SK-N-SH (cell line): ENCODE results near the gene NSMCE1. TPM values are rescaled to one million over a fixed set of nuclear protein-coding genes. Genes with fewer than 3 reads are reported as not detected.
A peak's percentile ranks its signal among the peaks of the same experiment; 100 is the strongest.

Source experiments
- CTCF ChIA-PET: fragments of 300-600, 350-600 bp; formaldehyde crosslinking; extraction: SDS; loops from one replicate; lab custom pipeline; 2021; lab: Yijun Ruan, JAX
- POLR2A ChIA-PET: fragments of 350-600 bp; sonication (Branson Sonifier 250); formaldehyde crosslinking; extraction: SDS; loops from one replicate; lab custom pipeline; 2020; ENCODE audit warnings: antibody characterized with exemption, inconsistent platforms; lab: Yijun Ruan, JAX
- DNase-seq: peaks from one replicate; pipeline ENCODE4 v3.0.0; 2012
- H2AFZ ChIP-seq: fragments of 200-600 bp; sonication (generic); 2 replicates; pipeline ENCODE4 v1.8.1; 2016; ENCODE audit warnings: antibody characterized with exemption, mild to moderate bottlenecking, low read depth
- H3F3A ChIP-seq: fragments of 200-600 bp; sonication (generic); replicated peaks from 2 replicates; pipeline ENCODE3; 2016; ENCODE audit warnings: antibody characterized with exemption, mild to moderate bottlenecking; ENCODE audit not compliant: insufficient read depth
- H3K27ac ChIP-seq, 2 experiments: fragments of 200-500 bp in 1 of 2; fragments of 200-600 bp in 1 of 2; sonication (Bioruptor generic) in 1 of 2; sonication (generic), shearing (Covaris generic) in 1 of 2; 2 replicates each; pipeline versions ENCODE4 v1.5.1 to v1.6.1; 2014 to 2016; ENCODE audit warnings: low read depth in 2 of 2, inconsistent platforms in 1 of 2, low read length in 1 of 2, mild to moderate bottlenecking in 1 of 2, mixed read lengths in 1 of 2
- H3K27me3 ChIP-seq: fragments of 200-600 bp; sonication (generic), shearing (Covaris generic); 2 replicates; pipeline ENCODE4 v1.6.1; 2016; ENCODE audit warnings: mixed run types; ENCODE audit not compliant: insufficient read depth
- H3K36me3 ChIP-seq, 2 experiments: fragments of 200-500 bp in 1 of 2; fragments of 200-600 bp in 1 of 2; sonication (Bioruptor generic) in 1 of 2; sonication (generic) in 1 of 2; replicated peaks in 1 of 2; 2 replicates each; pipeline versions ENCODE3 to v1.5.1; 2014 to 2016; ENCODE audit warnings: low read length in 1 of 2, mild to moderate bottlenecking in 1 of 2; ENCODE audit not compliant: insufficient read depth in 2 of 2, control insufficient read depth in 1 of 2
- H3K4me1 ChIP-seq, 2 experiments: fragments of 200-500 bp in 1 of 2; fragments of 200-600 bp in 1 of 2; sonication (Bioruptor generic) in 1 of 2; sonication (generic), shearing (Covaris generic) in 1 of 2; 2 replicates each; pipeline versions ENCODE4 v1.5.1 to v1.6.1; 2014 to 2016; ENCODE audit warnings: low read depth in 1 of 2, low read length in 1 of 2, mixed run types in 1 of 2; ENCODE audit not compliant: insufficient read depth in 2 of 2, control insufficient read depth in 1 of 2
- H3K4me2 ChIP-seq: fragments of 200-600 bp; sonication (generic), shearing (Covaris generic); 2 replicates; pipeline ENCODE4 v1.6.1; 2017; ENCODE audit warnings: mixed run types
- H3K4me3 ChIP-seq, 2 experiments: fragments of 200-500 bp in 1 of 2; fragments of 200-600 bp in 1 of 2; sonication (Bioruptor generic) in 1 of 2; sonication (generic), shearing (Covaris generic) in 1 of 2; 2 replicates each; pipeline versions ENCODE4 v1.5.1 to v1.8.1; 2014 to 2016; ENCODE audit warnings: low read depth in 2 of 2, inconsistent platforms in 1 of 2, low read length in 1 of 2, mild to moderate bottlenecking in 1 of 2, mixed read lengths in 1 of 2, moderate library complexity in 1 of 2
- H3K79me2 ChIP-seq: fragments of 200-600 bp; sonication (generic); 2 replicates; pipeline ENCODE4 v1.8.1; 2017; ENCODE audit warnings: mild to moderate bottlenecking; ENCODE audit not compliant: insufficient read depth
- H3K9ac ChIP-seq: fragments of 200-600 bp; sonication (generic); 2 replicates; pipeline ENCODE4 v1.6.1; 2017; ENCODE audit warnings: mixed run types
- H3K9me2 ChIP-seq: fragments of 200-600 bp; sonication (generic); 2 replicates; pipeline ENCODE4 v1.6.1; 2017; ENCODE audit warnings: mixed run types
- H3K9me3 ChIP-seq: fragments of 200-600 bp; sonication (generic); 2 replicates; pipeline ENCODE4 v1.6.1; 2017; ENCODE audit warnings: mixed run types, mild to moderate bottlenecking, moderate library complexity
- H4K20me1 ChIP-seq: fragments of 200-600 bp; sonication (generic); 2 replicates; pipeline ENCODE4 v1.6.1; 2017; ENCODE audit warnings: mild to moderate bottlenecking, mixed run types; ENCODE audit not compliant: insufficient read depth
- EP300 ChIP-seq, 2 experiments: IDR thresholded peaks; 2 replicates each; pipeline versions ENCODE4 v1.4.0 to v1.6.1; 2012; ENCODE audit warnings: borderline replicate concordance in 1 of 2, low read depth in 1 of 2, low read length in 1 of 2
- FOSL2 ChIP-seq: IDR thresholded peaks from 2 replicates; pipeline ENCODE4 v1.4.0; 2012; ENCODE audit warnings: low read depth, mild to moderate bottlenecking, moderate library complexity, borderline replicate concordance
- GATA2 ChIP-seq: sonication (generic); formaldehyde crosslinking; IDR thresholded peaks from 2 replicates; pipeline ENCODE4 v1.5.0; 2020; ENCODE audit warnings: mild to moderate bottlenecking, missing genetic modification reagents
- JUND ChIP-seq: IDR thresholded peaks from 2 replicates; pipeline ENCODE4 v1.4.0; 2012
- TCF12 ChIP-seq: IDR thresholded peaks from 2 replicates; pipeline ENCODE4 v1.4.0; 2012
- TEAD4 ChIP-seq: IDR thresholded peaks from 2 replicates; pipeline ENCODE4 v1.4.0; 2012; ENCODE audit warnings: mild to moderate bottlenecking, borderline replicate concordance; ENCODE audit not compliant: insufficient read depth
- WGBS: methylation state at CpG from one replicate; pipeline ENCODE4 v1.1.6; 2017; ENCODE audit warnings: low lambda C conversion rate; 5-methylcytosine and 5-hydroxymethylcytosine counted together
- polyA plus RNA-seq, 3 experiments: library from polyadenylated mRNA; depleted of rRNA; stranded (reverse); fragments of >200 nt; gene quantifications; 2 replicates each; pipeline ENCODE4 v1.2.3, GENCODE V29; 2012
- TF ChIP-seq, protein P1 (sequence below): IDR thresholded peaks from 2 replicates; pipeline ENCODE4 v1.4.0; 2012; ENCODE audit warnings: low read depth, borderline replicate concordance
- TF ChIP-seq, protein P2 (sequence below): IDR thresholded peaks from 2 replicates; pipeline ENCODE4 v1.4.0; 2012; ENCODE audit warnings: low read depth, borderline replicate concordance
- TF ChIP-seq, protein P3 (sequence below): IDR thresholded peaks from 2 replicates; pipeline ENCODE4 v1.4.0; 2012; ENCODE audit warnings: low read depth
- TF ChIP-seq, protein P4 (sequence below): IDR thresholded peaks from 2 replicates; pipeline ENCODE4; 2012

NSMCE1 gene
- polyA plus RNA-seq, 1 of the 3 experiments (the other 2 are of a cell fraction) = 39.8 TPM

DNA sequence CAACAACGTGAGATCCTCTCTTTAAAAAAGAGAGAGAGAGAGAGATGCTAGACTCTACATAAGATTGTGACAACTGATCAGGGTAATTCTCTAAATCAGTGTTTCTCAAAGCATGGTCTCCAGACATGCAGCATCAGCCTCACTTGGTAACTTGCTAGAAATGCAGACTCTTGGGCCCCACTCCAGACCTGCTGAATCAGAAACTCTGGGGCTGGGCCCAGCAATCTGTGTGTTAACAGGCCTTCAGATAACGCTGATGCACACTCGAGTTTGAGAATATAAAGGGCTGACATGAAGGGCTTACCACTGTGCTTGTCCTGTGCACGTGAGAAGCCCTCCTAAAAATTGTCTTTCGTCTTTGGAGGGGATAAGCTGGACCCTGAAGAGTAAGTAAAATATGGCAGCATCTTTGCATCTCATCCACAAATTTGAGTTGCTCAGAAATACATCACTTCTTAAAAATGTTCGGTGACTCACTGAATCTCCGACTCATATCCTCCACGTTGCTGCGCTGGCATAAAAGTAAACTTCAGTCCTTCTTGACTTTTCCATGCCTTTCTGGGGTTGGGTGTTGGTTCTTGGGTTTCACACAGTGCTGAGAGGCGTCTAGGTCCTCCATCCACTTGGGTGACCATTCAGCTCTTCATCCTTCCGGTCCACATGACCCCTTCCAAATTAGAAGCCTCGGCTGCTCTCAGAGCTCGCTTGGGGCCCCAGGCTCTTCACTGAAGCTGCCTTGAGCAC lies 91.4 kb downstream of the NSMCE1 start:
- POLR2A ChIA-PET = no interaction called here
- Histone ChIP-seq H3K9ac (peak overlapping the region; percentile 39; the same call in 1 of the 2 replicates), H2AFZ (peak overlapping the region; percentile 83)

DNA sequence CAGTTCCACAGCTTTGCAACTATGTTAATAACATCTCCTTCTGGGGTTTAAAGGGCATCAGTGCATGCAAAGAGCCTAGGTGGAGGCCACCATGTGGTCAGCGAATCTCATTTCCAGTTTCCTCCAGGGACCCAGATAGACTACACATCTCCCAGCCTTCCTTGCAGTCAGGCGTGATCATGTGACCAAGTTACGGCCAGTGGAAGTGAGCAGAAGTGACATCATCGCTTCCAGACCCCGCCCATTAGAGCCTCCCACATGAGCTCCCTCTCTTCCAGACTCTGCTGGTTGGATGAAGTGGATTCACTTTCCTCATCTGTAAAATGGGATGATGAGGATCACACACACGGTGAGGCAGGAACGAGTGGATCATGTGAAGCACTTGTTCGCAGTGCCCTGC lies 92.7 kb downstream of the NSMCE1 start:
- H3K79me2 ChIP-seq = no peaks in the 10 kb centered on the region
- no peaks in the 10 kb centered on the region for H4K20me1 ChIP-seq
- WGBS = 91% methylated on average over 8 of the region's 8 CpGs
- H3K9ac ChIP-seq = no peak overlapping the region
- H3K4me2 ChIP-seq = no peak overlapping the region
- H3K36me3 ChIP-seq = no peaks in the 10 kb centered on the region
- DNase-seq = no peak
- ChIA-PET POLR2A (no interaction called here), CTCF (interaction anchor here (1.3 to 8.5 kb wide), 3 partner anchors 22 to 66 kb away, joined by 4 to 68 read pairs (median 4); no protein-coding TSS in a partner anchor)
- no peak overlapping the region for H3K4me3 ChIP-seq
- H3K27ac ChIP-seq = no peak overlapping the region
- no peaks in the 10 kb centered on the region for H3K27me3 ChIP-seq
- H3K9me3 ChIP-seq = no peaks in the 10 kb centered on the region
- H3K9me2 ChIP-seq = no peaks in the 10 kb centered on the region
- H3K4me1 ChIP-seq = peaks cover 0 to 12% of the 10 kb centered on the region in 2 experiments; a peak in 2 of 4 replicates
- peaks cover 9% of the 10 kb centered on the region for H3F3A ChIP-seq
- no peak for TF ChIP-seq EP300 (IDR thresholded peaks at IDR 0.05; ENCODE audit: borderline replicate concordance in 1 of 2, low read depth in 1 of 2, low read length in 1 of 2)
- TF ChIP-seq, protein P1, sequence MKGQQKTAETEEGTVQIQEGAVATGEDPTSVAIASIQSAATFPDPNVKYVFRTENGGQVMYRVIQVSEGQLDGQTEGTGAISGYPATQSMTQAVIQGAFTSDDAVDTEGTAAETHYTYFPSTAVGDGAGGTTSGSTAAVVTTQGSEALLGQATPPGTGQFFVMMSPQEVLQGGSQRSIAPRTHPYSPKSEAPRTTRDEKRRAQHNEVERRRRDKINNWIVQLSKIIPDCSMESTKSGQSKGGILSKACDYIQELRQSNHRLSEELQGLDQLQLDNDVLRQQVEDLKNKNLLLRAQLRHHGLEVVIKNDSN = 0 out of 2 replicates have a peak, but pooled peaks have one; percentile 28
- no peak overlapping the region for H2AFZ ChIP-seq

More for the DNA sequence above, 91.4 kb downstream of the NSMCE1 start:
- WGBS = 40% methylated on average over 13 of the region's 13 CpGs
- no peak for DNase-seq
- H3K4me1 ChIP-seq = peaks cover 0 to 12% of the 10 kb centered on the region in 2 experiments; a peak in 2 of 4 replicates
- peaks cover 9% of the 10 kb centered on the region for H3F3A ChIP-seq
- H3K79me2 ChIP-seq = no peaks in the 10 kb centered on the region
- no peaks in the 10 kb centered on the region for H3K9me2 ChIP-seq
- no peaks in the 10 kb centered on the region for H3K27me3 ChIP-seq
- H3K36me3 ChIP-seq = no peaks in the 10 kb centered on the region
- H3K9me3 ChIP-seq = no peaks in the 10 kb centered on the region
- no peak overlapping the region for H3K4me3 ChIP-seq
- peak overlapping the region in 1 of 2 experiments; percentile 79; a peak in 2 of 4 replicates for H3K27ac ChIP-seq
- H4K20me1 ChIP-seq = no peaks in the 10 kb centered on the region
- no peak for TF ChIP-seq GATA2 (CRISPR knock-in tag)
- TF ChIP-seq TCF12 = peak; percentile 47
- TF ChIP-seq, protein P2, sequence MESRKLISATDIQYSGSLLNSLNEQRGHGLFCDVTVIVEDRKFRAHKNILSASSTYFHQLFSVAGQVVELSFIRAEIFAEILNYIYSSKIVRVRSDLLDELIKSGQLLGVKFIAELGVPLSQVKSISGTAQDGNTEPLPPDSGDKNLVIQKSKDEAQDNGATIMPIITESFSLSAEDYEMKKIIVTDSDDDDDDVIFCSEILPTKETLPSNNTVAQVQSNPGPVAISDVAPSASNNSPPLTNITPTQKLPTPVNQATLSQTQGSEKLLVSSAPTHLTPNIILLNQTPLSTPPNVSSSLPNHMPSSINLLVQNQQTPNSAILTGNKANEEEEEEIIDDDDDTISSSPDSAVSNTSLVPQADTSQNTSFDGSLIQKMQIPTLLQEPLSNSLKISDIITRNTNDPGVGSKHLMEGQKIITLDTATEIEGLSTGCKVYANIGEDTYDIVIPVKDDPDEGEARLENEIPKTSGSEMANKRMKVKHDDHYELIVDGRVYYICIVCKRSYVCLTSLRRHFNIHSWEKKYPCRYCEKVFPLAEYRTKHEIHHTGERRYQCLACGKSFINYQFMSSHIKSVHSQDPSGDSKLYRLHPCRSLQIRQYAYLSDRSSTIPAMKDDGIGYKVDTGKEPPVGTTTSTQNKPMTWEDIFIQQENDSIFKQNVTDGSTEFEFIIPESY = no peak
- TF ChIP-seq JUND = peak; percentile 74
- TF ChIP-seq TEAD4 = 0 out of 2 replicates have a peak, but pooled peaks have one; percentile 35
- TF ChIP-seq, protein P3, sequence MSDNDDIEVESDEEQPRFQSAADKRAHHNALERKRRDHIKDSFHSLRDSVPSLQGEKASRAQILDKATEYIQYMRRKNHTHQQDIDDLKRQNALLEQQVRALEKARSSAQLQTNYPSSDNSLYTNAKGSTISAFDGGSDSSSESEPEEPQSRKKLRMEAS = peak; percentile 87
- peak; percentile 85 for TF ChIP-seq FOSL2
- TF ChIP-seq, protein P4, sequence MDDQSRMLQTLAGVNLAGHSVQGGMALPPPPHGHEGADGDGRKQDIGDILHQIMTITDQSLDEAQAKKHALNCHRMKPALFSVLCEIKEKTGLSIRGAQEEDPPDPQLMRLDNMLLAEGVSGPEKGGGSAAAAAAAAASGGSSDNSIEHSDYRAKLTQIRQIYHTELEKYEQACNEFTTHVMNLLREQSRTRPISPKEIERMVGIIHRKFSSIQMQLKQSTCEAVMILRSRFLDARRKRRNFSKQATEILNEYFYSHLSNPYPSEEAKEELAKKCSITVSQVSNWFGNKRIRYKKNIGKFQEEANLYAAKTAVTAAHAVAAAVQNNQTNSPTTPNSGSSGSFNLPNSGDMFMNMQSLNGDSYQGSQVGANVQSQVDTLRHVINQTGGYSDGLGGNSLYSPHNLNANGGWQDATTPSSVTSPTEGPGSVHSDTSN = 0 out of 2 replicates have a peak, but pooled peaks have one; percentile 12
- CTCF ChIA-PET = interaction anchor here (4.3 to 6.9 kb wide), 3 partner anchors 12 to 190 kb away, joined by 24 to 72 read pairs (median 35); no protein-coding TSS in a partner anchor
- H3K4me2 ChIP-seq = peak overlapping the region; percentile 8; the same call in 1 of the 2 replicates

Other genes starting within 250 kb of the NSMCE1 start
- not detected in 2 replicates for gene C16orf82, start 201.8 kb downstream of the NSMCE1 start, polyA plus RNA-seq (2012; rRNA removed)
- 3.3 and 3.9 TPM in 2 replicates for gene KDM8, start 65.2 kb downstream of the NSMCE1 start, polyA plus RNA-seq (2012; rRNA removed)
- 16.1 and 16.4 TPM in 2 replicates for gene IL4R, start 45.2 kb upstream of the NSMCE1 start, polyA plus RNA-seq (2012; rRNA removed)
- gene IL21R, start 133.4 kb upstream of the NSMCE1 start, polyA plus RNA-seq (2012; rRNA removed) = 0.13 TPM in 2 replicates